Measurements from ENCODE around the gene RAB11FIP4.
"Not testable (repeated sequence)": the region's sequence is repeated elsewhere in the genome, so short reads cannot be mapped to it uniquely, and the experiment has no call there.

RAB11FIP4 gene

DNA sequence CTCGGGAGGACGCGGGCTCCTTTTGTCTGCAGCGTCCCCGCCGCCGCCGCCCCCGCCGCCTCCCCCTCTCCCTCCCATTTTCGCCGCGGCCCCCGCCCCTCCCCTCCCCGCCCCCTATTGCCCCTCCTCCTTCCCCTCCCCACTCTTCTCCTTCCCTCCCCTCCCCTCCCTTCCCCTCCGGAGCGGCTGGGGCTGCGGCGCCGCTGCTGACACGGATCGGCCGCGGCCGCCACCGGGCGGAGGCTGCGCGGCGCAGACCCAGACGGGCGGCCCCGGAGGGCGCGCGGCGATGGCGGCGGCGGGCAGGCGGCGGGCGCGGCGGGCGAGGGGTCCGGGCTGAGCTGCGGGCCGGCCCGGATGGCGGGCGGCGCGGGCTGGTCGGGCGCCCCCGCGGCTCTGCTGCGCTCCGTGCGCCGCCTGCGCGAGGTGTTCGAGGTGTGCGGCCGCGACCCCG, at the start of gene RAB11FIP4:
Gene RAB11FIP4 (plus strand): TSS at position 180 of the 454 bp plus-strand sequence. CDS start 178 bp downstream, at position 358.
- no peak for DNase-seq (ENCODE audit: low spot score)

- not testable (repeated sequence) for DNase-seq (ENCODE audit: low spot score)
Measured at GRCh38 chr17:31345191-31345747, 46.2 kb upstream of the RAB11FIP4 start.

GRCh38 chr17:31349454-31349853, 42.0 kb upstream of the RAB11FIP4 start:
- DNase-seq (ENCODE audit: low spot score) = no peak

GRCh38 chr17:31355935-31356334, 35.5 kb upstream of the RAB11FIP4 start:
- no peak for DNase-seq (ENCODE audit: low spot score)

DNA sequence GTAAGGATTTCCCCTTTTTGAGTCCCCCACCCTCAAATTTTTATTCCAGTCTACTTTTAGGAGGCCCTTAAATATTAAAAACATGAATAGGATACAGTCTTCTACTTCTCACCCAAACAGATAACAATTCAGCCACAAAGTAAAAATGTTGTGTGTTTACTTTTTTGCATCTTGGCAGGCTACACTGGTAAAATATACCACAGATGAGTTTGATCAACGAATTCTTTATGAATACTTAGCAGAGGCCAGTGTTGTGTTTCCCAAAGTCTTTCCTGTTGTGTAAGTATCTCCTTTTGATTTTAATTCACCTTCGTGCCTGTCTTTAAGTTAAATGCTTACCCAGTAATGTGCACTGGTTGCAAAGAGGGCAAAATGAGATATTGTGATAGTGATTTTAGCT, 34.4 kb upstream of the RAB11FIP4 start:
- no peak for DNase-seq (ENCODE audit: low spot score)

GRCh38 chr17:31357839-31358394, 33.6 kb upstream of the RAB11FIP4 start:
- DNase-seq (ENCODE audit: low spot score) = no peak

GRCh38 chr17:31364012-31364411, 27.5 kb upstream of the RAB11FIP4 start:
- DNase-seq (ENCODE audit: low spot score) = no peak

DNA sequence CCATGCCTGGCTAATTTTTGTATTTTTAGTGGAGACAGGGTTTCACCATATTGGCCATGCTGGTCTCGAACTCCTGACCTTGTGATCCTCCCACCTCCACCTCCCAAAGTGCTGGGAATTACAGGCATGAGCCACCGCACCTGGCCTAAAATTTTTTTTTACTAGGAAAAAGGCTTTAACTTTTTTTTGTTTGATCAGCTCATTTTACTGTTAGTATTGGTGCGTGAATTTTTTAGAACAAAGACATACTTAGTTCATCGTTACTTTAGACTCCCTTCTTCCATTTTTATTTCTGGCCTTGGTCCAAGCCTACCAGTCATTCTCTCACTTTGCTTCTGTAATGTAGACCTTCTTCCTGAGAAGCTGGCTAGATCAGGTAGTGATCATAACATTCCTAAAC, 25.4 kb upstream of the RAB11FIP4 start:
- no peak for DNase-seq (ENCODE audit: low spot score)

- DNase-seq (ENCODE audit: low spot score) = no peak
Measured at GRCh38 chr17:31369266-31369665, 22.2 kb upstream of the RAB11FIP4 start.

- DNase-seq (ENCODE audit: low spot score) = no peak
Measured at GRCh38 chr17:31371511-31372097, 19.9 kb upstream of the RAB11FIP4 start.

DNA sequence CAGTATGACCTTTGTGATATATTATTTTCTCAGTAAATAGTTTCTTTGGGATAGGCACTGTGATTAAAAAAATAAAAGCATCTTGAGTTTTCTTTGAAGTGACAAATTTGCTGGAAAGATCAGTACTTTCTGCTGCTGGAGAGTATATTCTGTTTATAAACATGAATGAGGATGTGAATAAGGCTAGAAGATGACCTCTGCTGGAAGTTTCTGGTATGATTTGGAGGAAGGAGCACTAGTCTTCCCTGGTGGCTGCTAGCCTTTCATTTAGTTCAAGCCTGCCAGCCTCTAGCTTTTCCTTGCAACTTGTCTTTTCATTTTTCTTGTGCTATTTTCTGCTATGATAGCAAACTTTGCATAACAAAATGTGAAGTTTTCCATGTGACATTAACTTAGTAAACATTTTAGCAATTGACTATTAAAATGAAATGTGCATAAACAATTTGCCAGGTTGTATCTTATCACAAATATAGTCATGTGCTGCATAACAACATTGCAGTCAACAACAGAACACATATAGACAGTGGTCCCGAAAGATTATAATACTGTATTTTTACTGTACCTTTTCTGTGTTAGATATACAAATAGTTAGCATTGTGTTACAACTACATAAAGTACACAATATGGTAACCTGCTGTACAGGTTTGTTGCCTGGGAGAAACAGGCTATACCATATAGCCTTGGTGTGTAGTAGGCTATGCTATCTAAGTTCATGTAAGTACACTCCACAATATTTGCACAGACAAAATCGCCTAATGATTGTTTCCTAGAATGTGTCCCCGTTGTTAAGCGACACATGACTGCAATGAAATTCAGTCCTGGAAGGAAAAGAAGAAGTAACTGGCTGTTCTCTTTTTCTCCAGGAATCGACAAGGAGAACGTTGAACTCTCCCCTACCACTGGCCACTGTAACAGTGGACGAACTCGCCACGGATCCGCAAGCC, 18.1 kb upstream of the RAB11FIP4 start:
- DNase-seq (ENCODE audit: low spot score) = no peak

DNA sequence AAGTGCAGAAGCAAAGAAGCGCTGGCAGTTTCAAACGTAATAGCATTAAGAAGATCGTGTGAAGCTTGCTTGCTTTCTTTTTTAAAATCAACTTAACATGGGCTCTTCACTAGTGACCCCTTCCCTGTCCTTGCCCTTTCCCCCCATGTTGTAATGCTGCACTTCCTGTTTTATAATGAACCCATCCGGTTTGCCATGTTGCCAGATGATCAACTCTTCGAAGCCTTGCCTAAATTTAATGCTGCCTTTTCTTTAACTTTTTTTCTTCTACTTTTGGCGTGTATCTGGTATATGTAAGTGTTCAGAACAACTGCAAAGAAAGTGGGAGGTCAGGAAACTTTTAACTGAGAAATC, 17.4 kb upstream of the RAB11FIP4 start:
- DNase-seq (ENCODE audit: low spot score) = no peak

GRCh38 chr17:31374503-31374902, 17.0 kb upstream of the RAB11FIP4 start:
- DNase-seq (ENCODE audit: low spot score) = no peak

GRCh38 chr17:31378638-31379037, 12.8 kb upstream of the RAB11FIP4 start:
- DNase-seq (ENCODE audit: low spot score) = no peak

DNA sequence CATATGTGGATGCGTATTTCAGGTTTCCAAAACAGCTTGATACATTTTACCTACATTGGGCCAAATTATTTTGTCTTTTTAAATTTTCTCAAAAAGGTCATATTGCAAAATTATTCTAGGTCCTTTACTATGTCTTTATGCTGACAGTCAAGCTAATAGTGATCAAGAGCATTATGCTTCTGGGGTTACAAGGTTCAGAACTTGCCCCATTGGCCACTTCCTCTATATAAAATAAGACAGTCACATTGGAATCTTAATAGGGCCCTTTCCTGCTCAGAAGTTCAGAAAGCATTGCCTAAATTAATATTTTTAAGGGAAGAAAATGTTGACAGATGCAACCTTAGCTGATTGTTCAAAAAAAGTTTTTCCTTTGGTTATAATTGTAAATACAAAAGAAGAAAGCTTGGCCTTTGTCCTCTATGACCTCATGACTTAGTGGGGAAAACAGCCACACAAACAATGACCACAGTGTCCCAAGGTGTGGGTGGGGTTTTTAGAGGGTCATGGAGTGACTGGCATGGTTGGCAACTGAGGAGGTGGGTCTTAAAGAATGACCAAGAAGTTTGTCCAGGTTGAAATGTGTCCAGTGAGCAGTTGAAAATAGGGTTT, 11.8 kb upstream of the RAB11FIP4 start:
- no peak for DNase-seq (ENCODE audit: low spot score)

DNA sequence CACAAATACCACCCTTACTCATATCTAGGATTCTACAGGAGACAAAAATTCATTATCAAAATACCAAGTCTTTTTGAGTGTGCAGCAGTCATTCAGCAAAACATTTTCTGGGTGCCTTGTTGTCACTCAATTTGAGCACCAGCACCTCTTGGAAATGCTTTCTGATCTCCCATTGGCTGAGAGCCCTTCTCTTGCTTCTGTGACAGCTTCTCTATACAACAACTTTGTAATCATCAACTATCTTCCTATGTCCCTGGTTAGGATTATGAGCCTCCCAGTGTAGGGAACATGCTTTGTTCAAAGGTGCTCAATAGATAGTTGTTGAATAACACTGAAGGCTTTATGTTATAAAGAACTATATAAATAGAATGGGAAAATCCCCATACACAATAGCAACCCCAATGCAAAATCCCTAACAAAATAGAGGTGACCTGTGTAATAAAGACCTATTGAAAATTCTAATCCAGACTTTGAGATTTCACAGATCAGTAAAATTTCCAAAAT, 10.3 kb upstream of the RAB11FIP4 start:
- no peak for DNase-seq (ENCODE audit: low spot score)

- DNase-seq (ENCODE audit: low spot score) = not testable (repeated sequence)
Measured at GRCh38 chr17:31382668-31383275, 8.7 kb upstream of the RAB11FIP4 start.

DNA sequence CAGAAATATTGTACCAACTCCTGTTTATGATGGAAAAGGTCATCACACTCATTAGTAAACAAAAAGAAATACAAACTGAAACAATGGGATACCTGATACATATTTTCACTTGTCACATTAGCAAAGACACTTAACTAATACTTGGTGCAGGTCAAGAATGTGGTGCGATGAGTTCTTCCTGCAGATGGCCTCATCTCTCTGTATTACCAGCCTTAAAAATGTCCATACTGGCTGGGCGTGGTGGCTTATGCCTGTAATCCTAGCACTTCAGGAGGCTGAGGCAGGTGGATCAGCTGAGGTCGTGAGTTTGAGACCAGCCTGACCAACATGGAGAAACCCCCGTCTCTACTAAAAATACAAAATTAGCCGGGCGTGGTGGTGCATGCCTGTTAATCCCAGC, 8.0 kb upstream of the RAB11FIP4 start:
- not testable (repeated sequence) for DNase-seq (ENCODE audit: low spot score)

GRCh38 chr17:31385428-31386285, 5.8 kb upstream of the RAB11FIP4 start:
- no peak for DNase-seq (ENCODE audit: low spot score)

DNA sequence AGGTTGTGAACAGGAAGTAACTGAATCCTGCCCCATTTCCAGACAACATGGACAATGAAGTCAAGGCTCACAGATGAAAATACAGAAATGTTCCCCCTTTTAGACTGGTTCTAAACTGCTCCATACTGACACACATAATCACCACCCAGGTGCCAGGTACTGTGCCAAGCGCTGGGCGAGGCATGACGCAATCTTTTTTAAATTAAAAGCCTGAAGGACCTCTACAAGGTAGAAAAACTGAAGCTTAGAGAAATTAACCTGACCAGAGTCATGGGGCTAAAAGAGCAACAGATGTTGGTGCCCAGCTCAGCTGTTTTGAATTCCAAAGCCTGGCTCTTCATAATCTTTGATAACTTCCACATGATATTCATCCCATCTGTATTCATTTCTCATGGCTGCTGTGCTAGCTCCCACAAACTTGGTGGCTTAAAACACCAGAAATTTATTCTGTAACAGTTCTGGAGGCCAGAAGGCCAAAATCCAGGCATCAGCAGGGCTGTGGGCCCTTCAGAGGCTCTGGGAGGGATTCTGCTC, 4.9 kb upstream of the RAB11FIP4 start:
- no peak for DNase-seq (ENCODE audit: low spot score)

All from hepatic stellate cell (primary cell).